Measurements from ENCODE around the gene TWIST2. TPM values are rescaled to one million over a fixed set of nuclear protein-coding genes. Genes with fewer than 3 reads are reported as not detected.

TWIST2 gene
- total RNA-seq, 1 donor, result 9.4 TPM

GRCh38 chr2:238883421-238883901 lies 35.6 kb downstream of the TWIST2 start:
- H3K36me3 ChIP-seq (ENCODE audit: insufficient read depth, low read length), result no peaks in the 10 kb centered on the region
- peak overlapping the region; percentile 42 for H3K4me3 ChIP-seq (ENCODE audit: insufficient read depth, low read length)
- H3K79me2 ChIP-seq (ENCODE audit: insufficient read depth, low read length), result no peaks in the 10 kb centered on the region
- H3K27ac ChIP-seq (ENCODE audit: low read depth, low read length), result no peak overlapping the region
- peak overlapping the region; percentile 72 for H3K4me2 ChIP-seq (ENCODE audit: insufficient read depth, low read length)
- TF ChIP-seq CTCF (IDR thresholded peaks at IDR 0.05; ENCODE audit: extremely low read depth, low read depth, low read length), result no peak
- peaks cover 35% of the 10 kb centered on the region for H4K20me1 ChIP-seq (ENCODE audit: insufficient read depth, low read length)
- no peak overlapping the region for H2AFZ ChIP-seq (ENCODE audit: low read length)
- peaks cover 21% of the 10 kb centered on the region for H3K4me1 ChIP-seq (ENCODE audit: insufficient read depth, low read length)
- no peaks in the 10 kb centered on the region for H3K9me3 ChIP-seq (ENCODE audit: low read depth, low read length)
- no peaks in the 10 kb centered on the region for H3K27me3 ChIP-seq (ENCODE audit: insufficient read depth, low read length)
- DNase-seq (ENCODE audit: insufficient read length, low spot score, missing footprints), result no peak

- Histone ChIP-seq H3K36me3 (ENCODE audit: insufficient read depth, low read length) (no peaks in the 10 kb centered on the region), H2AFZ (ENCODE audit: low read length) (no peak overlapping the region), H4K20me1 (ENCODE audit: insufficient read depth, low read length) (peaks cover 35% of the 10 kb centered on the region), H3K4me1 (ENCODE audit: insufficient read depth, low read length) (peaks cover 21% of the 10 kb centered on the region), H3K27ac (ENCODE audit: low read depth, low read length) (no peak overlapping the region), H3K9me3 (ENCODE audit: low read depth, low read length) (no peaks in the 10 kb centered on the region), H3K27me3 (ENCODE audit: insufficient read depth, low read length) (no peaks in the 10 kb centered on the region), H3K4me3 (ENCODE audit: insufficient read depth, low read length) (peak overlapping the region; percentile 42), H3K79me2 (ENCODE audit: insufficient read depth, low read length) (no peaks in the 10 kb centered on the region), H3K4me2 (ENCODE audit: insufficient read depth, low read length) (peak overlapping the region; percentile 72)
- DNase-seq (ENCODE audit: insufficient read length, low spot score, missing footprints), result no peak
- no peak for TF ChIP-seq CTCF (IDR thresholded peaks at IDR 0.05; ENCODE audit: extremely low read depth, low read depth, low read length)
Measured at GRCh38 chr2:238884122-238884811, 36.4 kb downstream of the TWIST2 start.

GRCh38 chr2:238884812-238885408 lies 37.0 kb downstream of the TWIST2 start:
- DNase-seq (ENCODE audit: insufficient read length, low spot score, missing footprints), result no peak
- H3K27ac ChIP-seq (ENCODE audit: low read depth, low read length), result no peak overlapping the region
- H3K9me3 ChIP-seq (ENCODE audit: low read depth, low read length), result no peaks in the 10 kb centered on the region
- no peaks in the 10 kb centered on the region for H3K79me2 ChIP-seq (ENCODE audit: insufficient read depth, low read length)
- H3K4me2 ChIP-seq (ENCODE audit: insufficient read depth, low read length), result no peak overlapping the region
- no peaks in the 10 kb centered on the region for H3K27me3 ChIP-seq (ENCODE audit: insufficient read depth, low read length)
- H3K36me3 ChIP-seq (ENCODE audit: insufficient read depth, low read length), result no peaks in the 10 kb centered on the region
- TF ChIP-seq CTCF (IDR thresholded peaks at IDR 0.05; ENCODE audit: extremely low read depth, low read depth, low read length), result no peak
- peaks cover 35% of the 10 kb centered on the region for H4K20me1 ChIP-seq (ENCODE audit: insufficient read depth, low read length)
- H2AFZ ChIP-seq (ENCODE audit: low read length), result no peak overlapping the region
- no peak overlapping the region for H3K4me3 ChIP-seq (ENCODE audit: insufficient read depth, low read length)
- H3K4me1 ChIP-seq (ENCODE audit: insufficient read depth, low read length), result peaks cover 21% of the 10 kb centered on the region

- peaks cover 21% of the 10 kb centered on the region for H3K4me1 ChIP-seq (ENCODE audit: insufficient read depth, low read length)
- H3K9me3 ChIP-seq (ENCODE audit: low read depth, low read length), result no peaks in the 10 kb centered on the region
- no peaks in the 10 kb centered on the region for H3K36me3 ChIP-seq (ENCODE audit: insufficient read depth, low read length)
- no peaks in the 10 kb centered on the region for H3K27me3 ChIP-seq (ENCODE audit: insufficient read depth, low read length)
- H2AFZ ChIP-seq (ENCODE audit: low read length), result no peak overlapping the region
- H3K4me2 ChIP-seq (ENCODE audit: insufficient read depth, low read length), result no peak overlapping the region
- no peak overlapping the region for H3K27ac ChIP-seq (ENCODE audit: low read depth, low read length)
- no peaks in the 10 kb centered on the region for H3K79me2 ChIP-seq (ENCODE audit: insufficient read depth, low read length)
- DNase-seq (ENCODE audit: insufficient read length, low spot score, missing footprints), result no peak
- no peak overlapping the region for H3K4me3 ChIP-seq (ENCODE audit: insufficient read depth, low read length)
- peaks cover 32% of the 10 kb centered on the region for H4K20me1 ChIP-seq (ENCODE audit: insufficient read depth, low read length)
- no peak for TF ChIP-seq CTCF (IDR thresholded peaks at IDR 0.05; ENCODE audit: extremely low read depth, low read depth, low read length)
Measured at GRCh38 chr2:238886453-238887094, 38.7 kb downstream of the TWIST2 start.
